CD4-positive, CD25-positive, alpha-beta regulatory T cell (primary cell): ENCODE measurements around the gene MDN1. TPM values are rescaled to one million over a fixed set of nuclear protein-coding genes. Genes with fewer than 3 reads are reported as not detected.

ENCODE experiments used
- ATAC-seq, 2 donors: fragments of 150-1000 bp; cut with Tn5 transposase; one replicate each; pipeline ENCODE4 v1.10.0; 2021; ENCODE audit warnings: low read depth in 2 of 2, moderate number of reproducible peaks in 2 of 2, moderate library complexity in 1 of 2
- DNase-seq, 3 donors: peaks; one replicate each; pipeline versions ENCODE4 v3.0.0 to v3.0.0-alpha.2; 2012 to 2022; ENCODE audit warnings: mixed read lengths in 1 of 3
- H3K27ac ChIP-seq: one replicate; pipeline ENCODE4 v1.7.0; 2013; ENCODE audit warnings: mild to moderate bottlenecking, low read length; ENCODE audit not compliant: insufficient read depth, poor library complexity, severe bottlenecking
- H3K27me3 ChIP-seq: one replicate; pipeline ENCODE4 v1.7.0; 2013; ENCODE audit warnings: low read length; ENCODE audit not compliant: control insufficient read depth, insufficient read depth
- H3K36me3 ChIP-seq: one replicate; pipeline ENCODE4 v1.7.0; 2013; ENCODE audit warnings: mild to moderate bottlenecking, low read length, moderate library complexity; ENCODE audit not compliant: control insufficient read depth, insufficient read depth
- H3K4me1 ChIP-seq: 2 replicates; pipeline ENCODE4 v1.7.0; 2013; ENCODE audit warnings: mild to moderate bottlenecking, low read length; ENCODE audit not compliant: insufficient read depth, control insufficient read depth, poor library complexity, severe bottlenecking
- H3K4me3 ChIP-seq: one replicate; pipeline ENCODE4 v1.7.0; 2013; ENCODE audit warnings: low read depth, mild to moderate bottlenecking, low read length, moderate library complexity
- H3K9me3 ChIP-seq, 2 experiments: 1 replicate in 1 of 2; 2 replicates in 1 of 2; pipeline ENCODE4 v1.7.0; 2013; ENCODE audit warnings: low read length in 2 of 2, mild to moderate bottlenecking in 1 of 2, moderate library complexity in 1 of 2; ENCODE audit not compliant: control insufficient read depth in 2 of 2
- H3K27ac Mint-ChIP-seq, 3 donors: one replicate each; pipeline ENCODE4 v1.8.0; 2020 to 2022; ENCODE audit warnings: mild to moderate bottlenecking in 3 of 3, mixed read lengths in 3 of 3, moderate library complexity in 2 of 3
- H3K27me3 Mint-ChIP-seq: one replicate; pipeline ENCODE4 v1.8.0; 2022; ENCODE audit warnings: mild to moderate bottlenecking, mixed read lengths
- H3K36me3 Mint-ChIP-seq: one replicate; pipeline ENCODE4 v1.8.0; 2020; ENCODE audit warnings: mixed read lengths
- H3K4me1 Mint-ChIP-seq, 4 donors: one replicate each; pipeline ENCODE4 v1.8.0; 2020 to 2022; ENCODE audit warnings: mixed read lengths in 4 of 4, mild to moderate bottlenecking in 1 of 4
- H3K4me3 Mint-ChIP-seq, 4 donors: one replicate each; pipeline ENCODE4 v1.8.0; 2020 to 2022; ENCODE audit warnings: mild to moderate bottlenecking in 4 of 4, mixed read lengths in 4 of 4, moderate library complexity in 3 of 4
- H3K9me3 Mint-ChIP-seq, 7 donors: one replicate each; pipeline ENCODE4 v1.8.0; 2020 to 2022; ENCODE audit warnings: mixed read lengths in 7 of 7, mild to moderate bottlenecking in 3 of 7, moderate library complexity in 2 of 7
- polyA plus RNA-seq, 4 donors: library from polyadenylated mRNA; unstranded; fragments of 300-500 nt; fragmentation: Illumina TruSeq; gene quantifications; one replicate each; pipeline ENCODE4 v1.2.3, GENCODE V29; 2021
- total RNA-seq: library from RNA; stranded (reverse); gene quantifications from one replicate; pipeline ENCODE4 v1.2.3, GENCODE V29; 2022

MDN1 gene
- total and polyA plus RNA-seq, 5 donors from 2014 or later: 5.7 to 49.2 (median 6.9) TPM

GRCh38 chr6:89781070-89782034, 38.2 kb downstream of the MDN1 start:
- ATAC-seq (no peak), DNase-seq (no peak)
- Mint-ChIP-seq H3K27ac (no peak overlapping the region), H3K4me1 (peaks cover 0 to 14% (median 4%) of the 10 kb centered on the region in 4 donors), H3K4me3 (no peak overlapping the region), H3K36me3 (peaks cover 55% of the 10 kb centered on the region), H3K27me3 (no peaks in the 10 kb centered on the region), H3K9me3 (peaks cover 0 to 5% (median 1%) of the 10 kb centered on the region in 7 donors)
- no peaks in the 10 kb centered on the region for H3K27me3 ChIP-seq
- no peak overlapping the region for H3K4me3 ChIP-seq
- H3K9me3 ChIP-seq: no peaks in the 10 kb centered on the region
- H3K36me3 ChIP-seq: peaks cover 54% of the 10 kb centered on the region
- no peak overlapping the region for H3K27ac ChIP-seq
- no peaks in the 10 kb centered on the region for H3K4me1 ChIP-seq

- H3K9me3 Mint-ChIP-seq: no peaks in the 10 kb centered on the region
- no peaks in the 10 kb centered on the region for H3K4me1 ChIP-seq
- H3K9me3 ChIP-seq: no peaks in the 10 kb centered on the region
- no peak overlapping the region for H3K4me3 Mint-ChIP-seq
- H3K27me3 Mint-ChIP-seq: no peaks in the 10 kb centered on the region
- no peak overlapping the region for H3K27ac ChIP-seq
- H3K27ac Mint-ChIP-seq: peak overlapping the region in 1 of 3 donors; percentile 20
- no peak overlapping the region for H3K4me3 ChIP-seq
- H3K4me1 Mint-ChIP-seq: peaks cover 0 to 6% (median 3%) of the 10 kb centered on the region in 4 donors
- H3K36me3 ChIP-seq: peaks cover 48% of the 10 kb centered on the region
- peaks cover 46% of the 10 kb centered on the region for H3K36me3 Mint-ChIP-seq
- no peak for DNase-seq
- ATAC-seq: no peak
- H3K27me3 ChIP-seq: no peaks in the 10 kb centered on the region
Measured at GRCh38 chr6:89777455-89777854, 42.1 kb downstream of the MDN1 start.

GRCh38 chr6:89776583-89777233, 42.9 kb downstream of the MDN1 start:
- Histone ChIP-seq H3K4me1 (no peaks in the 10 kb centered on the region), H3K36me3 (peaks cover 50% of the 10 kb centered on the region), H3K4me3 (no peak overlapping the region), H3K27me3 (no peaks in the 10 kb centered on the region), H3K9me3 (no peaks in the 10 kb centered on the region), H3K27ac (no peak overlapping the region)
- no peak for ATAC-seq
- no peak overlapping the region for H3K27ac Mint-ChIP-seq
- H3K9me3 Mint-ChIP-seq: no peaks in the 10 kb centered on the region
- no peak overlapping the region for H3K4me3 Mint-ChIP-seq
- no peak for DNase-seq
- peaks cover 0 to 6% (median 3%) of the 10 kb centered on the region in 4 donors for H3K4me1 Mint-ChIP-seq
- H3K36me3 Mint-ChIP-seq: peaks cover 46% of the 10 kb centered on the region
- H3K27me3 Mint-ChIP-seq: no peaks in the 10 kb centered on the region

- Histone ChIP-seq H3K9me3 (no peaks in the 10 kb centered on the region), H3K36me3 (peaks cover 54% of the 10 kb centered on the region), H3K4me1 (no peaks in the 10 kb centered on the region), H3K4me3 (no peak overlapping the region), H3K27me3 (no peaks in the 10 kb centered on the region), H3K27ac (no peak overlapping the region)
- no peaks in the 10 kb centered on the region for H3K27me3 Mint-ChIP-seq
- no peak for ATAC-seq
- H3K27ac Mint-ChIP-seq: no peak overlapping the region
- no peaks in the 10 kb centered on the region for H3K9me3 Mint-ChIP-seq
- peaks cover 47% of the 10 kb centered on the region for H3K36me3 Mint-ChIP-seq
- H3K4me3 Mint-ChIP-seq: no peak overlapping the region
- DNase-seq: no peak
- peaks cover 0 to 6% (median 3%) of the 10 kb centered on the region in 4 donors for H3K4me1 Mint-ChIP-seq
Measured at GRCh38 chr6:89775150-89775549, 44.4 kb downstream of the MDN1 start.

GRCh38 chr6:89769572-89769971, 50.0 kb downstream of the MDN1 start:
- no peak overlapping the region for H3K27ac ChIP-seq
- no peak overlapping the region for H3K4me3 ChIP-seq
- H3K9me3 ChIP-seq: no peaks in the 10 kb centered on the region
- no peak for DNase-seq
- no peaks in the 10 kb centered on the region for H3K4me1 ChIP-seq
- Mint-ChIP-seq H3K27me3 (no peaks in the 10 kb centered on the region), H3K4me3 (no peak overlapping the region), H3K36me3 (peaks cover 47% of the 10 kb centered on the region), H3K4me1 (peaks cover 0 to 4% (median 0%) of the 10 kb centered on the region in 4 donors), H3K9me3 (no peaks in the 10 kb centered on the region), H3K27ac (no peak overlapping the region)
- no peaks in the 10 kb centered on the region for H3K27me3 ChIP-seq
- ATAC-seq: no peak
- H3K36me3 ChIP-seq: peaks cover 74% of the 10 kb centered on the region

- Histone ChIP-seq H3K36me3 (peaks cover 73% of the 10 kb centered on the region), H3K27ac (no peak overlapping the region), H3K4me3 (no peak overlapping the region), H3K27me3 (no peaks in the 10 kb centered on the region), H3K4me1 (no peaks in the 10 kb centered on the region), H3K9me3 (no peaks in the 10 kb centered on the region)
- H3K27ac Mint-ChIP-seq: no peak overlapping the region
- H3K27me3 Mint-ChIP-seq: no peaks in the 10 kb centered on the region
- H3K4me3 Mint-ChIP-seq: no peak overlapping the region
- peaks cover 0 to 2% (median 0%) of the 10 kb centered on the region in 4 donors for H3K4me1 Mint-ChIP-seq
- peaks cover 49% of the 10 kb centered on the region for H3K36me3 Mint-ChIP-seq
- ATAC-seq (no peak), DNase-seq (no peak)
- no peaks in the 10 kb centered on the region for H3K9me3 Mint-ChIP-seq
Measured at GRCh38 chr6:89768324-89768723, 51.3 kb downstream of the MDN1 start.

GRCh38 chr6:89763550-89763949, 56.0 kb downstream of the MDN1 start:
- Mint-ChIP-seq H3K27me3 (no peaks in the 10 kb centered on the region), H3K27ac (no peak overlapping the region)
- H3K4me1 ChIP-seq: no peaks in the 10 kb centered on the region

More at GRCh38 chr6:89763550-89763949, 56.0 kb downstream of the MDN1 start:
- DNase-seq: no peak
- no peak overlapping the region for H3K4me3 Mint-ChIP-seq
- Histone ChIP-seq H3K9me3 (no peaks in the 10 kb centered on the region), H3K4me3 (no peak overlapping the region), H3K27ac (no peak overlapping the region), H3K36me3 (peaks cover 53% of the 10 kb centered on the region), H3K27me3 (no peaks in the 10 kb centered on the region)
- no peaks in the 10 kb centered on the region for H3K9me3 Mint-ChIP-seq
- H3K36me3 Mint-ChIP-seq: peaks cover 49% of the 10 kb centered on the region
- peaks cover 0 to 5% (median 0%) of the 10 kb centered on the region in 4 donors for H3K4me1 Mint-ChIP-seq
- ATAC-seq: no peak
